Osteoblast (primary cell): ENCODE data around the gene SPEF2. TPM values are rescaled to one million over a fixed set of nuclear protein-coding genes. Genes with fewer than 3 reads are reported as not detected.
"Not testable (repeated sequence)": the region's sequence is repeated elsewhere in the genome, so short reads cannot be mapped to it uniquely, and the experiment has no call there.

Experiments
- DNase-seq: peaks from one replicate; pipeline ENCODE4 v3.0.0; 2011; ENCODE audit warnings: low spot score, mixed read lengths; ENCODE audit not compliant: insufficient read length; ENCODE audit errors: missing footprints
- H2AFZ ChIP-seq: 2 replicates; pipeline ENCODE4 v1.6.0; 2011; ENCODE audit warnings: mild to moderate bottlenecking, low read length
- H3K27ac ChIP-seq: 2 replicates; pipeline ENCODE4 v1.5.1; 2011; ENCODE audit warnings: mild to moderate bottlenecking, low read depth, low read length, moderate library complexity
- H3K27me3 ChIP-seq: 2 replicates; pipeline ENCODE4 v1.6.0; 2012; ENCODE audit warnings: mild to moderate bottlenecking, control low read depth, inconsistent platforms, low read length, moderate library complexity; ENCODE audit not compliant: insufficient read depth
- H3K36me3 ChIP-seq: 2 replicates; pipeline ENCODE4 v1.5.1; 2011; ENCODE audit warnings: mild to moderate bottlenecking, low read length, control low read depth, moderate library complexity; ENCODE audit not compliant: insufficient read depth
- H3K4me1 ChIP-seq: 2 replicates; pipeline ENCODE4 v1.5.1; 2011; ENCODE audit warnings: mild to moderate bottlenecking, low read length, control low read depth, moderate library complexity; ENCODE audit not compliant: insufficient read depth
- H3K4me2 ChIP-seq: 2 replicates; pipeline ENCODE4 v1.6.0; 2011; ENCODE audit warnings: mild to moderate bottlenecking, low read length; ENCODE audit not compliant: insufficient read depth
- H3K4me3 ChIP-seq: fragments of 200-600 bp; sonication (generic); 3 replicates; pipeline ENCODE4 v1.5.1; 2012; ENCODE audit warnings: mild to moderate bottlenecking, low read length, inconsistent platforms; ENCODE audit not compliant: insufficient read depth
- H3K79me2 ChIP-seq: 2 replicates; pipeline ENCODE4 v1.6.0; 2012; ENCODE audit warnings: mild to moderate bottlenecking, low read length, control low read depth, inconsistent platforms; ENCODE audit not compliant: insufficient read depth
- H3K9me3 ChIP-seq: 2 replicates; pipeline ENCODE4 v1.5.1; 2011; ENCODE audit warnings: low read depth, low read length, control low read depth
- H4K20me1 ChIP-seq: 2 replicates; pipeline ENCODE4 v1.6.0; 2012; ENCODE audit warnings: mild to moderate bottlenecking, low read length, control low read depth; ENCODE audit not compliant: insufficient read depth
- CTCF ChIP-seq: IDR thresholded peaks from 2 replicates; pipeline ENCODE4 v1.5.1; 2011; ENCODE audit warnings: mild to moderate bottlenecking, low read depth, low read length, moderate library complexity; ENCODE audit errors: extremely low read depth
- total RNA-seq: library from RNA; depleted of rRNA; stranded (reverse); fragments of >200 nt; gene quantifications from 2 replicates; pipeline ENCODE4 v1.2.3, GENCODE V29; 2012

The SPEF2 gene
- total RNA-seq, 1 donor = 7.2 TPM

GRCh38 chr5:35838370-35839042 is 220.8 kb downstream of the SPEF2 start:
- no peaks in the 10 kb centered on the region for H4K20me1 ChIP-seq
- H2AFZ ChIP-seq = no peak overlapping the region
- H3K4me2 ChIP-seq = no peak overlapping the region
- peaks cover 5% of the 10 kb centered on the region for H3K4me1 ChIP-seq
- no peaks in the 10 kb centered on the region for H3K27me3 ChIP-seq
- no peak overlapping the region for H3K4me3 ChIP-seq
- no peaks in the 10 kb centered on the region for H3K79me2 ChIP-seq
- H3K9me3 ChIP-seq = no peaks in the 10 kb centered on the region
- H3K27ac ChIP-seq = no peak overlapping the region
- no peak for TF ChIP-seq CTCF
- no peaks in the 10 kb centered on the region for H3K36me3 ChIP-seq
- no peak for DNase-seq

DNA sequence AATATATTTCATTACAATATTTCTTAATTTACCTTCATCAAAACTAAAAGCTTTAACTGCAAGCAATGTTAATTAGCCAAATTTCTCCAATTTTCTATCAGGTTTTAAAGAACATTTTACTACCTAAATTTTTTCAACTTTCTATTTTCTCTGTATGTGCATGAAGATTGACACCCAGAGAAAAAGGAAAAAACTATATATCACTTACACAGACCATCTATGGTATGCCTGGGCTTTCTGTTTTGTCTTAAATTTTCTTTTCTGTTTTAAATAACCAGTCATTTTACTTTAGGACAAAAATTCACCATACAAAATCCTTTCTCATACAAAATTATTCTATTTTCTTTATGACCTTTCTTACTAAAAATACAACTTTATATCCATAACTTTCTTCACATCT is 225.2 kb downstream of the SPEF2 start:
- H3K27me3 ChIP-seq = no peaks in the 10 kb centered on the region
- no peaks in the 10 kb centered on the region for H3K9me3 ChIP-seq
- H3K4me3 ChIP-seq = no peak overlapping the region
- H3K27ac ChIP-seq = no peak overlapping the region
- peaks cover 5% of the 10 kb centered on the region for H3K4me1 ChIP-seq
- no peaks in the 10 kb centered on the region for H3K36me3 ChIP-seq
- no peak overlapping the region for H3K4me2 ChIP-seq
- H2AFZ ChIP-seq = no peak overlapping the region
- H4K20me1 ChIP-seq = no peaks in the 10 kb centered on the region
- no peaks in the 10 kb centered on the region for H3K79me2 ChIP-seq
- TF ChIP-seq CTCF = no peak
- DNase-seq = no peak

DNA sequence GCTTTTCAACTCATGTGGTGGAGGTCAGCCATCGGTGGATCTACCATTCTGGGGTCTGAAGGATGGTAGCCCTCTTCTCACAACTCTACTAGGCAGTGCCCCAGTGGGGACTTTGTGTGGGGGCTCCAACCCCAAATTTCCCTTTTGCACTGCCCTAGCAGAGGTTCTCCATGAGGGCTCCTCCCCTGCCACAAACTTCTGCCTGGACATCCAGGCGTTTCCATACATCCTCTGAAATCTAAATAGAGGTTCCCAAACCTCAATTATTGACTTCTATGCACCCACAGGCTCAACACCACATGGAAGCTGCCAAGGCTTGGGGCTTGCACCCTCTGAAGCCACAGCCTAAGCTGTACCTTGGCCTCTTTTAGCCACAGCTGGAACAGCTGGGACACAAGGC is 227.8 kb downstream of the SPEF2 start:
- H3K9me3 ChIP-seq, H3K4me2 ChIP-seq, H3K4me1 ChIP-seq, H3K36me3 ChIP-seq, H3K27ac ChIP-seq, H3K79me2 ChIP-seq, H4K20me1 ChIP-seq, H3K27me3 ChIP-seq, DNase-seq, H3K4me3 ChIP-seq, H2AFZ ChIP-seq: not testable (repeated sequence)

DNA sequence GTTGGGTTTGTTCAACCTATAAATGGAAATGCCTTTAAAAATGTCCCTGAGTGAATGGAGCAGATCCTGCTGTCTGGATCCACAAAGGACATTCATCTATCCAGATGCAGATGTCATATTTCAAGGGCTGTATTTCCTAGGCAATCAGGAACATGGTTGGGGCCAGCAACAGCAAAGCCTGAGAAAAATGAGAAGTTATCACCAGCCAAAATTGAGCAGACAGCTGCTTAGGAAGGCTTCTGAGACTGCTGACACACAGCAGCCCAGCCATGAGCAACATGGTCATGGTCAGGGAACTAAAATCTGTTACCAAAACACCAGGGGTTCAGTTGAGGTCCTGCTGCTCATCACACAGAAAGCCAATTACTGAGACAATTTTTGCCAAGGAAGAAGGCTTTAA is 229.8 kb downstream of the SPEF2 start:
- no peaks in the 10 kb centered on the region for H4K20me1 ChIP-seq
- TF ChIP-seq CTCF = no peak
- no peaks in the 10 kb centered on the region for H3K9me3 ChIP-seq
- H3K27me3 ChIP-seq = no peaks in the 10 kb centered on the region
- H2AFZ ChIP-seq = no peak overlapping the region
- H3K4me2 ChIP-seq = no peak overlapping the region
- no peaks in the 10 kb centered on the region for H3K36me3 ChIP-seq
- no peak overlapping the region for H3K4me3 ChIP-seq
- no peak overlapping the region for H3K27ac ChIP-seq
- DNase-seq = no peak
- no peaks in the 10 kb centered on the region for H3K79me2 ChIP-seq
- H3K4me1 ChIP-seq = peaks cover 17% of the 10 kb centered on the region
